KMS-11 (cell line): ENCODE data around the gene POLR3GL.

ENCODE experiments used
- H2AFZ ChIP-seq: fragments of 200-600 bp; sonication (generic); 2 replicates; pipeline ENCODE4 v1.6.1; 2016; ENCODE audit warnings: antibody characterized with exemption, mixed run types, low read depth
- H3K27ac ChIP-seq: fragments of 200-600 bp; sonication (generic); 2 replicates; pipeline ENCODE4 v1.6.1; 2016; ENCODE audit warnings: mild to moderate bottlenecking, mixed run types
- H3K27me3 ChIP-seq: fragments of 200-600 bp; sonication (generic); 2 replicates; pipeline ENCODE4 v1.6.1; 2017; ENCODE audit warnings: mild to moderate bottlenecking, low read depth, mixed run types, moderate library complexity; ENCODE audit not compliant: insufficient read depth
- H3K36me3 ChIP-seq: fragments of 200-600 bp; sonication (generic); 2 replicates; pipeline ENCODE4 v1.6.1; 2017; ENCODE audit warnings: mild to moderate bottlenecking, mixed run types; ENCODE audit not compliant: insufficient read depth
- H3K4me1 ChIP-seq: fragments of 200-600 bp; sonication (generic); 2 replicates; pipeline ENCODE4 v1.6.1; 2016; ENCODE audit warnings: mild to moderate bottlenecking, low read depth, mixed run types; ENCODE audit not compliant: poor library complexity, severe bottlenecking
- H3K4me2 ChIP-seq: fragments of 200-600 bp; sonication (generic); 2 replicates; pipeline ENCODE4 v1.7.0; 2016; ENCODE audit warnings: mild to moderate bottlenecking, mixed run types
- H3K4me3 ChIP-seq: fragments of 200-600 bp; sonication (generic); IDR thresholded peaks from 2 replicates; pipeline ENCODE4 v1.6.1; 2017; ENCODE audit warnings: low read depth, low read length, mixed read lengths; ENCODE audit not compliant: insufficient read depth
- H3K79me2 ChIP-seq: fragments of 200-600 bp; sonication (generic); 2 replicates; pipeline ENCODE4 v1.6.1; 2016; ENCODE audit warnings: low read depth, mixed run types; ENCODE audit not compliant: insufficient read depth
- H3K9ac ChIP-seq: fragments of 200-600 bp; sonication (generic); 2 replicates; pipeline ENCODE4 v1.6.1; 2016; ENCODE audit warnings: mild to moderate bottlenecking, mixed run types
- H4K20me1 ChIP-seq: fragments of 200-600 bp; sonication (generic); 2 replicates; pipeline ENCODE4 v1.6.1; 2016; ENCODE audit warnings: mild to moderate bottlenecking, mixed run types; ENCODE audit not compliant: insufficient read depth
- TF ChIP-seq, protein P1 (sequence below): fragments of 200-600 bp; sonication (generic); conservative IDR thresholded peaks from 2 replicates; pipeline ENCODE4 v1.6.1; 2017; ENCODE audit warnings: low read depth, mild to moderate bottlenecking, antibody characterized with exemption, low read length, moderate library complexity, mixed read lengths

The POLR3GL gene

DNA sequence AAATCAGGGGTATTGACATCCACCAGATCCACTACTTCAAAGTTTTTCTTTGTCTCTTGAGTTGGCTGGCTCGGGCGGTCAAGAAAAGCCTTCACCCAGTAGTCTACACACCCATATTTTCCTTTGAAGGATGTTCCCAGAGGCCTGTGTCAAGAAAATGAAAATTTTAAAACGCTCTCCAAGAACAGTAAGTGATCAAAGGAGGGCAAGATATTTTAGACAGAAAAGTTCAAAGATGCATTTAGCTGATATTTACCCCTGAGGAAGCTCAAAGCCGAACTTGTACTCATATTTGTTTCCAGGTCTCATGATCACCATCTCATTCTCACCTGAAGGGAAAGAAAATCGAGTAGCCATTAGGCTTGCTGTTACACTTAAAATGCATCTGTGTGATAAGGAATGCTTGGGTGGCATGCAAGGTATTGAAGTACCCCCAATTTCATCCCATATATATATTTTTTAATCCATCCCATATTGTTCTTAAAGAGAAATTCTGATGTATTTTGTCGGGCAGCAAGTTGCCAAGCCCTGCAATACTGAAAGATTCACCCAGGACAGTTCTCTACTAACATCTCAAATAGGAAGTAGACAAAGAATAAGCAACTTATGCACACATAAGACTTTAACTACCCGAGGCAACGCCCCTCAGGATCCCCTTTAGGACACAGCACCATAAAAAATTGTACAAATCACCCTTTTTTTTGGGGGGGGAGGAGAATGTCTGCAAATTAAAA is 30.8 kb downstream of the POLR3GL start:
- H3K9ac ChIP-seq = no peak overlapping the region
- no peaks in the 10 kb centered on the region for H3K27me3 ChIP-seq
- no peaks in the 10 kb centered on the region for H4K20me1 ChIP-seq
- peak overlapping the region; percentile 78 for H3K4me2 ChIP-seq
- H3K27ac ChIP-seq = no peak overlapping the region
- TF ChIP-seq, protein P1, sequence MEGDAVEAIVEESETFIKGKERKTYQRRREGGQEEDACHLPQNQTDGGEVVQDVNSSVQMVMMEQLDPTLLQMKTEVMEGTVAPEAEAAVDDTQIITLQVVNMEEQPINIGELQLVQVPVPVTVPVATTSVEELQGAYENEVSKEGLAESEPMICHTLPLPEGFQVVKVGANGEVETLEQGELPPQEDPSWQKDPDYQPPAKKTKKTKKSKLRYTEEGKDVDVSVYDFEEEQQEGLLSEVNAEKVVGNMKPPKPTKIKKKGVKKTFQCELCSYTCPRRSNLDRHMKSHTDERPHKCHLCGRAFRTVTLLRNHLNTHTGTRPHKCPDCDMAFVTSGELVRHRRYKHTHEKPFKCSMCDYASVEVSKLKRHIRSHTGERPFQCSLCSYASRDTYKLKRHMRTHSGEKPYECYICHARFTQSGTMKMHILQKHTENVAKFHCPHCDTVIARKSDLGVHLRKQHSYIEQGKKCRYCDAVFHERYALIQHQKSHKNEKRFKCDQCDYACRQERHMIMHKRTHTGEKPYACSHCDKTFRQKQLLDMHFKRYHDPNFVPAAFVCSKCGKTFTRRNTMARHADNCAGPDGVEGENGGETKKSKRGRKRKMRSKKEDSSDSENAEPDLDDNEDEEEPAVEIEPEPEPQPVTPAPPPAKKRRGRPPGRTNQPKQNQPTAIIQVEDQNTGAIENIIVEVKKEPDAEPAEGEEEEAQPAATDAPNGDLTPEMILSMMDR = no peak
- peak overlapping the region; percentile 86; the same call in 1 of the 2 replicates for H2AFZ ChIP-seq
- no peaks in the 10 kb centered on the region for H3K79me2 ChIP-seq
- H3K36me3 ChIP-seq = no peaks in the 10 kb centered on the region
- H3K4me3 ChIP-seq = peak overlapping the region; percentile 99
- H3K4me1 ChIP-seq = peaks cover 43% of the 10 kb centered on the region

DNA sequence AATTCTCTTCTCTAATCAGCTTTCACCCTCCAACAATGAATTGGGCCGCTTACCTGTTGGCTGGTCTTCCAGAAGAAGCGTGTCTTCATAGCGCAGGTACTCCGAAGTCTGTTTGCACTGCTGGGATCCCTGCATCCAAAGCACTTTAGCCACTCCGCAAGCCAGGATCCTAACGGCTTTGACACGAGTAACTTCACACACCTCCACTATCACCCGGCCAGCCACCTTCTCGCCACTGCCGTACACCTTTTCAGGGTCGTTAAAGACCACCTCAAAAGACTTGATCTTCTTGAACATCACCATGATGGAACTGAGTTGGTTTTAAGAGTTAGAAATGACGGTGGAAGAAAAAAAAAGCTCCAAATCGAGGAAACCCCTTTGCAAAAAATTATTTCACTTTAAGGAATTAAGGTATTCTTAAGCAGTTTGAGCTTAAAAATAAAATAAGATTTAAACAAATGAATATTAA is 31.5 kb downstream of the POLR3GL start:
- Histone ChIP-seq H4K20me1 (no peaks in the 10 kb centered on the region), H3K9ac (peak overlapping the region; percentile 47), H3K27ac (peak overlapping the region; percentile 3; the same call in 1 of the 2 replicates), H3K4me2 (peak overlapping the region; percentile 78), H3K4me1 (peaks cover 44% of the 10 kb centered on the region), H2AFZ (peak overlapping the region; percentile 86), H3K79me2 (no peaks in the 10 kb centered on the region), H3K36me3 (no peaks in the 10 kb centered on the region), H3K27me3 (no peaks in the 10 kb centered on the region), H3K4me3 (peak overlapping the region; percentile 99)
- TF ChIP-seq, protein P1 = no peak

DNA sequence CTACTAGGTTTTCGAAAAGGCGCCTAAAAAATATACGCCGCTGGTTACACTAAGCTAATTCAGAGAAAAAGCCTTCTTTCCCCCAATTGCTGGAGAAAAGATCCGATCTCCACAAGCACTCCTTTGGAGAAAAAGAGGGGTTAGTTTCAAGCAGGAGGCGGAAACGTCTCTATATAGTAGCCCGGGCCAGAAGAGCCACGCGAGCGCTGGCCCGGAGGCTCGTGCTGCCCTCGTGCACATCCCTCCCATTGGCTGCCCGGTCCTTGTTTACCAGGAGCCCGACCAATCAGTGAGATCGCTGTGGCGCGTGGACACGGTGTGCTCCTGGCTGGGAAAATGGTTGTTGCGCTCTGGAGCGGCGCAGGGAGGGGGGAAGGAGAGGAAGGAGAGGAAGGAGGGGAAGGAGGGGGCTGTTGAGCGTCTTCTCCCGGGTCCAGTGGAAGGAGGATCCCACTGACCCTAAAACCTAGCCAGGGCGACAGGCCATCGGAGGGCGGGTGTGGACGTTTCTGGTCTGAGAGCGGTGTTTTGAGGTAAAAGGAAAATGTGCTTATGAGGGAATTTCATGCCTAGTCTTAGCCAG is 32.0 kb downstream of the POLR3GL start, which contains the start of gene TXNIP:
Gene TXNIP (minus strand): TSS at position 147 of the 583 bp plus-strand sequence. CDS start 313 bp downstream, outside the sequence.
- Histone ChIP-seq H3K79me2 (no peaks in the 10 kb centered on the region), H3K27me3 (no peaks in the 10 kb centered on the region), H3K4me2 (peak within 1 kb of the TSS; percentile 78)

DNA sequence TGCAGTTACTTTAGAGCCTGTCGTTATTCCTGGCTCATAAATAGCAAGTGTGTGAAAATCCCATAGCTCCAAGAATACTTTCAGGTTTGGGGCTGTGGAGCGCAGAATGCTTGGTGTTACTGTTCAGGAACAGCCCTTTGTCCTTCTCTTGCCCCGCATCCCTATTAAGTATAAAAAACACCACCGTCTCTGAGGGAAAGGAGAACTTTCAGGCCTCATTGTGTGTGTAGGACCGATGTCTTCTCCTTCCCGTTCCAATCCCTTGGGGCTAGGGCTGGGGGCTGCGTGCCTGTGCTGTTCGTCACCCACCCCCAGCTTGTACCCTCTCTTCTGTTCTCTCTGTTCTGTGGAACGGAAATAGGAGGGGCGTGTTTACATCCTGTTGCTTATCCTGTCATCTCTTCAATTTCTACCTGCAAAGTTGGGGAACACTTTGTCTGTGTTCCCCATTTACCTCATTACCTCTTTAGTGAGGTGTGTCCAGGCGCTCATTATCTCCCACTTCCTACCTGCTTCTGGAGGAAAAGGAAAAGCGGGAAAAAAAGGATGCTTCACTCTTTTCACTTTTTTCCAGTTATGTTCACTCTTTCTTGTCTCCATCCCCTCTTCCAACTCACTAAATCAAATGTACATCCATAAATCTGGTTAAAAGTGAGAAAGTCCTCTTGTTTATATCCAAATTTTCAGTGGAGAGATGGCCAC is 32.7 kb downstream of the POLR3GL start:
- Histone ChIP-seq H3K4me1 (peaks cover 44% of the 10 kb centered on the region), H3K4me2 (peak overlapping the region; percentile 78), H3K27ac (peak overlapping the region; percentile 3; the same call in 1 of the 2 replicates), H4K20me1 (no peaks in the 10 kb centered on the region), H3K79me2 (no peaks in the 10 kb centered on the region), H3K4me3 (peak overlapping the region; percentile 97), H2AFZ (peak overlapping the region; percentile 86), H3K36me3 (no peaks in the 10 kb centered on the region), H3K27me3 (no peaks in the 10 kb centered on the region), H3K9ac (peak overlapping the region; percentile 47; the same call in 1 of the 2 replicates)
- TF ChIP-seq, protein P1 = no peak

More for the DNA sequence above, 32.0 kb downstream of the POLR3GL start, which contains the start of gene TXNIP:
- H3K36me3 ChIP-seq = no peaks in the 10 kb centered on the region
- no peaks in the 10 kb centered on the region for H4K20me1 ChIP-seq
- H3K4me3 ChIP-seq = peak within 1 kb of the TSS; percentile 99
- TF ChIP-seq, protein P1 = no peak
- H2AFZ ChIP-seq = peak within 1 kb of the TSS; percentile 86
- H3K4me1 ChIP-seq = peaks cover 44% of the 10 kb centered on the region
- peak within 1 kb of the TSS; percentile 3; the same call in 1 of the 2 replicates for H3K27ac ChIP-seq
- peak within 1 kb of the TSS; percentile 47 for H3K9ac ChIP-seq
